Measurements from ENCODE around the gene ME1.
"Not testable (repeated sequence)": the region's sequence is repeated elsewhere in the genome, so short reads cannot be mapped to it uniquely, and the experiment has no call there.

ME1 gene

GRCh38 chr6:83430611-83431544 is at the start of gene ME1:
ME1 (minus strand) TSS chr6:83431051; CDS start chr6:83430954, 97 bp downstream.
- peak; percentile 46 to 53 for DNase-seq (ENCODE audit: low read depth in 2 of 2)

GRCh38 chr6:83480470-83480869 is 49.6 kb upstream of the ME1 start:
- no peak for DNase-seq (ENCODE audit: low read depth in 2 of 2)

- no peak for DNase-seq (ENCODE audit: low read depth in 2 of 2)
Observed at GRCh38 chr6:83479389-83479788, 48.5 kb upstream of the ME1 start.

- DNase-seq (ENCODE audit: low read depth in 2 of 2): no peak
Observed at GRCh38 chr6:83476971-83477370, 46.1 kb upstream of the ME1 start.

- DNase-seq (ENCODE audit: low read depth in 2 of 2): no peak
Observed at GRCh38 chr6:83474309-83474708, 43.5 kb upstream of the ME1 start.

- DNase-seq (ENCODE audit: low read depth in 2 of 2): no peak
Observed at GRCh38 chr6:83472767-83473166, 41.9 kb upstream of the ME1 start.

GRCh38 chr6:83470587-83470986 is 39.7 kb upstream of the ME1 start:
- no peak for DNase-seq (ENCODE audit: low read depth in 2 of 2)

GRCh38 chr6:83470001-83470400 is 39.1 kb upstream of the ME1 start:
- DNase-seq (ENCODE audit: low read depth in 2 of 2): no peak

GRCh38 chr6:83467620-83468036 is 36.8 kb upstream of the ME1 start:
- no peak for DNase-seq (ENCODE audit: low read depth in 2 of 2)

GRCh38 chr6:83466328-83466727 is 35.5 kb upstream of the ME1 start:
- no peak for DNase-seq (ENCODE audit: low read depth in 2 of 2)

GRCh38 chr6:83464381-83465140 is 33.7 kb upstream of the ME1 start:
- no peak for DNase-seq (ENCODE audit: low read depth in 2 of 2)

GRCh38 chr6:83463886-83464285 is 33.0 kb upstream of the ME1 start:
- DNase-seq (ENCODE audit: low read depth in 2 of 2): no peak

- no peak for DNase-seq (ENCODE audit: low read depth in 2 of 2)
Observed at GRCh38 chr6:83462524-83462923, 31.7 kb upstream of the ME1 start.

- DNase-seq (ENCODE audit: low read depth in 2 of 2): no peak
Observed at GRCh38 chr6:83461438-83461837, 30.6 kb upstream of the ME1 start.

- DNase-seq (ENCODE audit: low read depth in 2 of 2): no peak
Observed at GRCh38 chr6:83459663-83460062, 28.8 kb upstream of the ME1 start.

GRCh38 chr6:83450015-83450414 is 19.2 kb upstream of the ME1 start:
- DNase-seq (ENCODE audit: low read depth in 2 of 2): not testable (repeated sequence)

- DNase-seq (ENCODE audit: low read depth in 2 of 2): not testable (repeated sequence)
Observed at GRCh38 chr6:83444086-83444699, 13.3 kb upstream of the ME1 start.

GRCh38 chr6:83443516-83443915 is 12.7 kb upstream of the ME1 start:
- no peak for DNase-seq (ENCODE audit: low read depth in 2 of 2)

GRCh38 chr6:83442752-83443151 is 11.9 kb upstream of the ME1 start:
- no peak for DNase-seq (ENCODE audit: low read depth in 2 of 2)

- DNase-seq (ENCODE audit: low read depth in 2 of 2): no peak
Observed at GRCh38 chr6:83439201-83439600, 8.3 kb upstream of the ME1 start.

GRCh38 chr6:83436674-83437073 is 5.8 kb upstream of the ME1 start:
- no peak for DNase-seq (ENCODE audit: low read depth in 2 of 2)

GRCh38 chr6:83433177-83433576 is 2.3 kb upstream of the ME1 start:
- no peak for DNase-seq (ENCODE audit: low read depth in 2 of 2)

All from fibroblast of skin of left biceps (primary cell).